ENCODE measurements around the gene SLC25A25. TPM values are rescaled to one million over a fixed set of nuclear protein-coding genes. Genes with fewer than 3 reads are reported as not detected.

Gene SLC25A25
- total RNA-seq, 1 donor from 2014 or later: 8.5 TPM

GRCh38 chr9:128047231-128047630 lies 20.8 kb upstream of the SLC25A25 start:
- peaks cover 10% of the 10 kb centered on the region for H3K4me1 ChIP-seq
- H3K36me3 ChIP-seq: no peaks in the 10 kb centered on the region
- peaks cover 16% of the 10 kb centered on the region for H3K4me1 Mint-ChIP-seq
- no peak overlapping the region for H2AFZ ChIP-seq (replicated peaks)
- H4K20me1 ChIP-seq (ENCODE audit: low read depth): no peaks in the 10 kb centered on the region
- H3K9me3 ChIP-seq (ENCODE audit: low read depth): no peaks in the 10 kb centered on the region
- H3K9ac ChIP-seq: no peak overlapping the region
- no peak overlapping the region for H3K4me2 ChIP-seq
- H3K27me3 Mint-ChIP-seq (ENCODE audit: insufficient read depth, low read depth): peaks cover 4% of the 10 kb centered on the region
- TF ChIP-seq CTCF (IDR thresholded peaks at IDR 0.05) (no peak), EZH2phosphoT487 (IDR thresholded peaks at IDR 0.05) (no peak), EZH2 (IDR thresholded peaks at IDR 0.05) (no peak)
- no peak overlapping the region for H3K27ac ChIP-seq
- no peaks in the 10 kb centered on the region for H3K36me3 Mint-ChIP-seq
- H3K79me2 ChIP-seq (ENCODE audit: low read depth): no peaks in the 10 kb centered on the region
- H3K4me3 Mint-ChIP-seq: no peak overlapping the region
- H3K27ac Mint-ChIP-seq: no peak overlapping the region
- peaks cover 10% of the 10 kb centered on the region for H3F3A ChIP-seq (ENCODE audit: low read depth)
- H3K4me3 ChIP-seq: no peak overlapping the region
- no peak for DNase-seq (ENCODE audit: low spot score)
- H3K27me3 ChIP-seq: no peaks in the 10 kb centered on the region
- no peaks in the 10 kb centered on the region for H3K9me3 Mint-ChIP-seq

DNA sequence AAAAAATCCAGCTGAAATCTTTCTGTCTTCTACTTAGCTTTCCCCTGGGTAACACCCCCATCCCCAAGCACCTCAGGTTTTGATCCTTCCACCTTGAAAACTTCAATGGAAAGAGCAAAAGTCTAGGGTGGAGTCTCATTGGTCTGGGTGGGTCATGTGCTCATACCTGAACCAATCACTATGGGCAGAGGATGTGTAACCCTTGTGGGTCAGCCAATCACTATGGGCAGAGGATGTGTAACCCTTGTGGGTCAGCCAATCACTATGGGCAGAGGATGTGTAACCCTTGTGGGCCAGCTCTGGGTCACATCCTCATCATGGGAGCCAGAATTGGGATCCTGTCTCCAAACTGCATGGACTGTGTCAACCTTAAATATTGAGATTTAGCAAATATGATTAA lies 19.4 kb upstream of the SLC25A25 start:
- no peak overlapping the region for H3K4me3 Mint-ChIP-seq

DNA sequence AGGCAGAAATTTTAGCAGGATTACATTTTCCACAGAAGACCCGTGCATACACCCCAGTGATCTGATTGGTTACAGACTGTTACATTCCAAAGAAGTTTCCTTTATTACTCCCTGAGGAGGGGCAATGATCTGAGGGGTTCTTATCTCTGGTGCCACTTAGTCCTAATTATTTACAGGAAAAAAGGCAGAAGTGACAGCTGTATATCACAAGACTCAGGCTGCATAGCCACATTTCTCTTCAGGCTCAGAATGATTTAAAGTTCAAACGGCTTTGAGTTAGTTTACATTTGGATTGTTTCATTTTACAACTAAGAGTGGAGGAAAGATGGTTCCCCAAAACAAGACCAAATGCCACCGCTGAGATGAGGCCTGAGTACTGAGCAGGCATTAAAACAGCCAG lies 18.2 kb upstream of the SLC25A25 start:
- H3K4me3 ChIP-seq: no peak overlapping the region
- no peaks in the 10 kb centered on the region for H3F3A ChIP-seq (ENCODE audit: low read depth)
- no peak overlapping the region for H3K27ac Mint-ChIP-seq
- peaks cover 4% of the 10 kb centered on the region for H3K27me3 Mint-ChIP-seq (ENCODE audit: insufficient read depth, low read depth)
- TF ChIP-seq EZH2phosphoT487 (IDR thresholded peaks at IDR 0.05): no peak
- TF ChIP-seq EZH2 (IDR thresholded peaks at IDR 0.05): no peak
- no peak for TF ChIP-seq CTCF (IDR thresholded peaks at IDR 0.05)
- peaks cover 12% of the 10 kb centered on the region for H3K4me1 Mint-ChIP-seq
- no peak for DNase-seq (ENCODE audit: low spot score)
- no peaks in the 10 kb centered on the region for H3K27me3 ChIP-seq
- H3K9ac ChIP-seq: no peak overlapping the region
- H3K36me3 ChIP-seq: no peaks in the 10 kb centered on the region
- H3K4me2 ChIP-seq: no peak overlapping the region
- no peak overlapping the region for H3K4me3 Mint-ChIP-seq
- no peaks in the 10 kb centered on the region for H4K20me1 ChIP-seq (ENCODE audit: low read depth)
- no peaks in the 10 kb centered on the region for H3K9me3 ChIP-seq (ENCODE audit: low read depth)
- no peaks in the 10 kb centered on the region for H3K9me3 Mint-ChIP-seq
- H3K4me1 ChIP-seq: no peaks in the 10 kb centered on the region
- no peaks in the 10 kb centered on the region for H3K79me2 ChIP-seq (ENCODE audit: low read depth)
- no peak overlapping the region for H2AFZ ChIP-seq (replicated peaks)
- H3K27ac ChIP-seq: no peak overlapping the region
- H3K36me3 Mint-ChIP-seq: no peaks in the 10 kb centered on the region

More for the DNA sequence above, 19.4 kb upstream of the SLC25A25 start:
- Mint-ChIP-seq H3K27ac (no peak overlapping the region), H3K9me3 (no peaks in the 10 kb centered on the region), H3K27me3 (ENCODE audit: insufficient read depth, low read depth) (peaks cover 4% of the 10 kb centered on the region), H3K4me1 (peaks cover 10% of the 10 kb centered on the region), H3K36me3 (no peaks in the 10 kb centered on the region)
- Histone ChIP-seq H3K27me3 (no peaks in the 10 kb centered on the region), H3K4me3 (no peak overlapping the region), H3K36me3 (no peaks in the 10 kb centered on the region), H3K9me3 (ENCODE audit: low read depth) (no peaks in the 10 kb centered on the region), H3K9ac (no peak overlapping the region), H3K4me1 (peaks cover 5% of the 10 kb centered on the region), H3F3A (ENCODE audit: low read depth) (peaks cover 2% of the 10 kb centered on the region), H4K20me1 (ENCODE audit: low read depth) (no peaks in the 10 kb centered on the region), H3K4me2 (no peak overlapping the region), H3K27ac (no peak overlapping the region), H3K79me2 (ENCODE audit: low read depth) (no peaks in the 10 kb centered on the region), H2AFZ (replicated peaks) (no peak overlapping the region)
- TF ChIP-seq EZH2 (IDR thresholded peaks at IDR 0.05) (no peak), CTCF (IDR thresholded peaks at IDR 0.05) (no peak), EZH2phosphoT487 (IDR thresholded peaks at IDR 0.05) (no peak)
- no peak for DNase-seq (ENCODE audit: low spot score)
